ENCODE measurements around the gene PPY.
A peak's percentile ranks its signal among the peaks of the same experiment; 100 is the strongest.
"Not testable (repeated sequence)": the region's sequence is repeated elsewhere in the genome, so short reads cannot be mapped to it uniquely, and the experiment has no call there.

PPY gene

GRCh38 chr17:43932357-43932756 lies 9.9 kb downstream of the PPY start:
- no peak for DNase-seq (ENCODE audit: low read depth, low spot score)

GRCh38 chr17:43931062-43931571 lies 11.2 kb downstream of the PPY start:
- DNase-seq (ENCODE audit: low read depth, low spot score) = no peak

GRCh38 chr17:43928609-43929008 lies 13.7 kb downstream of the PPY start:
- DNase-seq (ENCODE audit: low read depth, low spot score) = no peak

DNA sequence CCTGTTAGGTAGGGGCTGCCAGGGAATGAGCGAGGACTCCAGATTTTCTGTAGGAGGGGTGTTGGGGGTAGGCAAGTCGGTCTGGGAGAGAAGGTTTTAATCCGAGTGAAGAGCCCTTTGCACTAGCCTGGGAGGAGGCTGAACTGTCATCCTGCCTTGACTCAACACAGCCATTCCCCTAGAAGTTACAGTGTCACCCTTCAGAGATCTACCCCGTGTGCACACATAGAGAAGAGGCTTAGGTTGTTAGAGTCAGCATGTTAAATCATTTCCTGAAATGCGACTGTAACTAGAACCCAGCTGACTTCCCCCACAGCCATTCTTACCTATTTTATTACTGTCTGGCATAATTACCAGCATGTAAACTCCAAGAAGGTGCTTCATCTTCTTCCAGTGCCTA lies 14.3 kb downstream of the PPY start:
- not testable (repeated sequence) for DNase-seq (ENCODE audit: low read depth, low spot score)

GRCh38 chr17:43927060-43927864 lies 15.0 kb downstream of the PPY start:
- no peak for DNase-seq (ENCODE audit: low read depth, low spot score)

DNA sequence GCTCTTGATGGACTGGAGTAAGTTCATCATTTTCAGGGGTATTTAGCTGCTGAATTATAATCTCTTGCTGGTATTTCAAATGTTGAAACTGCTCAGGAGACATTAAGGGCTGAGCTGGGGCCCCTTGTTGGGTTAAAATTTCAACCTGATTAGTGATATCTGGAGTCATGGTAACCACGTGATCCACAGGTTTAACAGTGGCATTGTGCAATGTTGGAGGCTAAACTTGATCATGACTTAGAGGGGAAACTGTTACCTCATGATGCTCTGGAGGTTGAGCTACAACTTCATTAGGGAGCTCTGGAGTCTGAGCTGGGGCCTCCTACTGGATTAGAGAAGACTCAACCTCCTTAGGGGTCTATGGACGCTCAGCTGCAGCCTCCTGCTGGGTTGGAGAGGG lies 17.7 kb downstream of the PPY start:
- DNase-seq (ENCODE audit: low read depth, low spot score) = no peak

DNA sequence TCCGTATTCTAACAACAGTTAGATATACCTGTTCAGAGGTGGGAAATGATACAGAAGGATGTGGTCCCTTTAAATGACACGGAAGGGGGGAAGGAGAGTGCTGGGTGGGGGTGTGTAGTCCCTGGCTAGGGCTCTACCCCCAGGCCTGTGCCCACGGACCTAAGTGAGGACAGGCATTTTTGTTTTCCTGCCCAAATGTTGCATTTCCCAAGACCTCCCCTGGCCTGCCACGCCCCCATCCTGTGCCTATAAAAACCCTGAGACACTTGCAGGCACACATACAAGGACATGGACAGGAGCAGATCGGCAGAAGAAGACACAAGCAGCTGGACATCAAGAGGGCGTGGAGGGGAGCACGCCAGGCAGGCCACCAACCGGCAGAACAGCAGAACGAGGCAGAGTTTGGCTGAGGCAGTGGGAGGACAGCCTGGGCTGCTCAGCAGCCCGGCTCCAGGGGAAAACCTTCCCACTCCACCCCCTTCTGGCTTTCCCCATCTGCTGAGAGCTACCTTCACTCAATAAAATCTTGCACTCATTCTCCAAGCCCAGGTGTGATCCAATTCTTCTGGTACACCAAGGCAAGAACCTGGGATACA lies 21.7 kb downstream of the PPY start:
- no peak for DNase-seq (ENCODE audit: low read depth, low spot score)

GRCh38 chr17:43918026-43918389 lies 24.3 kb downstream of the PPY start:
- DNase-seq (ENCODE audit: low read depth, low spot score) = no peak

DNA sequence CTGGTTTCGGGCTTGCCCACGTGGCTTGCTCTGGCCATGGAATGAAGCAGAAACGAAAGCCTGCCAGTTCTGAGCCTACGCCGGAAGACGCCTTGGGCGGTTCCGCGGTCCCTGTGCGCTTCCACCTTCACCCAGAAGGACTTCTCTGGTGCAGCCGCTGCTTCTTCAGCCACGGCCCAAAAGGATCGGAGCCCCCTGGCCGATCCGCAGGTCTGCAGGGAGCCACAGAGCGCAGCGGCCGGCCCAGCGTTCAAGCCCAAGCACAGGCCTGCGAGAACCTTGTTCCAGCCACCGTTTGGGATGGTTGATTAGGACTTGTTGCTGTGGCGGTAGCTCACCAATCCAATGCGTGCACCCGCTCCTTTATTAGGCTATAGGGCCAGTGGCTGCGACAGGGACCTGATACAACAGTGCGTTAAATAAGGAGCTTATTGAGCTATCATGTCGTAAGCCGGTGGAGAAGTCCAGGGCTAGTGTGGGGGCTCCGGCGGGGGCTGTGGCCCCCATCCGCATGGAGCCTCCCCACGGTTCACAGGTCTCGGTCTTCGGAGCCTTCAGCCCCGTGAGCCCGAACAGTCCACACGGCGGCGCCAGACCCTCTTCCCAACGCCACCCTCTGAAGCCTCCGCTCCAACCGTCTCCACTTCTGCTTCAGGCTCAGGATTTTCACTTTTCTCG lies 24.8 kb downstream of the PPY start:
- peak; percentile 47 for DNase-seq (ENCODE audit: low read depth, low spot score)

GRCh38 chr17:43917016-43917347 lies 25.3 kb downstream of the PPY start:
- no peak for DNase-seq (ENCODE audit: low read depth, low spot score)

GRCh38 chr17:43916385-43916784 lies 25.9 kb downstream of the PPY start:
- DNase-seq (ENCODE audit: low read depth, low spot score) = no peak

DNA sequence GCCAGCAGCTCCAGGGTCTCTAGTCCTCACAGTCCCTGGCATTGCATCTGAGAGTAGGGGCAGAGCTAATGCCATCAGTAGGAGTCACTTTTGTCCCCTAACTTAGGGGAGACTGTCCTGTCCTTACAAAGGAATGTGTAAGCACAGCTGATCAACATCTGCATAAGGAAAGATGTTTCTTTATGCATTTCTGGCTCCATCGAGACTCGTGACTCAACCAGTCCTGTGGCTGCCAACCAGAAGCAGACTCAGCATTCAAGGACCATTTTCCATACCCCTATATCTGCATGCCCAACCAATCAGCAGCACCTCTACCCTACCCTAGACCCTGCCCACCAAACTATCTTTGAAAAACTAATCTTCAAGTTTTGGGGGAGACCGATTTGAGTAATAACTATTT lies 26.7 kb downstream of the PPY start:
- DNase-seq (ENCODE audit: low read depth, low spot score) = no peak

GRCh38 chr17:43914451-43914850 lies 27.8 kb downstream of the PPY start:
- DNase-seq (ENCODE audit: low read depth, low spot score) = no peak

DNA sequence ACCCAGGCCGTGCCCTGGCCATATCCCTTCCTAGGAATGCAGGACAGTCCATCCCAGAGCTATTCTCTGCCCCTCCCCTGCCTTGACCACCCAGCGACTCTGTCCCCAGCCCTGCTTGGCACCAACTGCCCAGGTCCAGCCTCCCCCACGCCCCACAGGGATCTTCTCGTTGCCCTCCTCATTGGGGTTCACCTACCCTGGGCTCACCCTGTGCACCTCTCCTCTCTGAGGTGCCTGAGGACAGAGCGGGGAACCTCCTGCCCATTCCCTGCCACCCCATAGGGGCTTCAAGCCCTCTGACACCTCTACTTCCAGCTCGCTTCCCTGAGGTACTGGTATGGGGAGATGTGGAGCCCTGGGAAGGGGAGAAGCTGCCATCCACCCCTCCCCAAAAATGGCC lies 28.7 kb downstream of the PPY start:
- no peak for DNase-seq (ENCODE audit: low read depth, low spot score)

- DNase-seq (ENCODE audit: low read depth, low spot score) = no peak
Measured at GRCh38 chr17:43912635-43913304, 29.5 kb downstream of the PPY start.

DNA sequence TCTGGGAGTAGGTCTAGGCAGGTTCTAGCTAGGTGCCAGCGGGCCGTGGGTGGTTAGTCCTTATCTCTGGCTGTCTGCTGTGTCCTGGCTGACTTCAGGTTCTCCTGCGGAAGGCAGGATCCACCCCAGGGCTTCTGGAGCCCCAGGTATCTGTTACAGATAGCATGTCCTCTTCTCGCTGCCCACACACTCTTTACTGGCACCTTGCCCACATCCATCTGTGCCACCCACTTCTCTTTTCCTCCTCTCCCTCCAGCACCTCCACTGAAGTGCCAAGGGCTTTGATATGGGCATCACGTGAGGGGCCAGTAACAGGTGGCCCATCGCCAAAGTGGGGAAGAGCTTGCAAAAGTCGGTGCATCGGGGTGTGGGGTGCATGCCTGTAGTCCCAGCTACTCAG lies 30.4 kb downstream of the PPY start:
- no peak for DNase-seq (ENCODE audit: low read depth, low spot score)

DNA sequence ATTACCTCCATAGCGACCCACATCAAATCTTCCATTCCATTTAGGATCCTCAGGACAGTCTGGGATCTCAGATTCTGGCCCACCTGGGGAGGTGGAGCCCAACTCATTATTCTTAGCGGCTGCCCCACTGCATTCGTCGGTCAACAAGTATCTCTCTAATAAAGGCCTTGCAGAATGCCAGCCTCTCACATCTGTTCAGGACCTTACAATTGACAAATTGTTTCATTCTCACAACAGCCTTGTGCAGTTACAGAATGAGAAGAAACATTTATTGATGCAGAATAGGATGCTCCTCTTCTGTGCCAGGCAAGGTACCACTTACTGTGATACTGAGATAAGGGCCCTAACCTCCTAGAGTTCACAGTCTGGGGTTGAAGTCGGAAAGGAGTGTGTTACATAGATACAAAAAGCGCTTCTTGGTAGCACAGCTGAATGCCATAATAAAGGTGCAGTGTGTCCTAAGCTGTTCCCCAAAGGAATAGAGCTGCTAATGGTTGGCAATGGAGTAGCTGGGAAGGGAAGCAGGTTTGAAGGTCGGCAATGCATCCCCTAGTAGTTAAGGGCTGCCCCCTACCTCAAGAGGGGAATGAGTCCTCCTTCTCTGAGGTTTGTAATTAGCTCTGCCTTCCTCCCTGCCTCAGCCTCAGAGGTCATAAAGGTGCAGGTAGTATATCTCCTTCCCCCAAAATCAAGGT lies 32.6 kb downstream of the PPY start:
- no peak for DNase-seq (ENCODE audit: low read depth, low spot score)

GRCh38 chr17:43907998-43908721 lies 34.1 kb downstream of the PPY start:
- peak; percentile 76 for DNase-seq (ENCODE audit: low read depth, low spot score)

DNA sequence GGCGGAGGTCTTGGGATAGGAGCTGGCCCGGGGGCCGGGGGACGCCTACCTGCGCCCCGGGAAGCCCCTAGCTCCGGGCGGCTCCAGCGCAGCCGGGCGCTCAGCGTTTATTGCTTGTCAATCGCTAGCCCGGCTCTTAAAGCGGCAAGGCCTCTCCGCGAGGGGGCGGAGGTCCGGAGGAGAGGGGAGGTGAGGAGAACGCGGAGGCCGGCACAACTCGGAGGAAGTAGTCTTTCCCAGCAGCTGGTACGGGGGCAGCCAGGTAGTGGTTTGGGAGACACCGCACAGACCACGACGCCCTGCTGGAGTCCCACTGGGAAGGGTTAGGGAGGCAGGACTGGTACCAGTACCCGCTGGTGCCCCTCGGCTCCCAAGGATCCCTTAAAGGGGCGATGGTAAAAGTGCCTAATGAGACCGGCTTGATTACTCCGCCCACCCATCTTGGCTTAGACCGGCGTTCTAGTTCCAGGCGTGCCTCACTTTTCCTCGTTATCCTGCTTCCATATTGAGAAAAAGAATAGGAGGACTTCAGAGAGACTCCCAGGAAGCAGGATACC lies 34.8 kb downstream of the PPY start, which contains the start of gene MPP2:
Gene MPP2, minus strand, starts transcription at position 112 of the 557 bp plus-strand sequence. CDS start 3,076 bp downstream, outside the sequence.
- peak; percentile 89 for DNase-seq (ENCODE audit: low read depth, low spot score)

GRCh38 chr17:43906951-43907424 lies 35.3 kb downstream of the PPY start:
- DNase-seq (ENCODE audit: low read depth, low spot score) = no peak
